ENCODE measurements around the gene ECE2. TPM values are rescaled to one million over a fixed set of nuclear protein-coding genes. Genes with fewer than 3 reads are reported as not detected.
A peak's percentile ranks its signal among the peaks of the same experiment; 100 is the strongest.
"Not testable (repeated sequence)": the region's sequence is repeated elsewhere in the genome, so short reads cannot be mapped to it uniquely, and the experiment has no call there.

Gene ECE2
- total and polyA plus RNA-seq, 2 experiments from 2014 or later: not detected

DNA sequence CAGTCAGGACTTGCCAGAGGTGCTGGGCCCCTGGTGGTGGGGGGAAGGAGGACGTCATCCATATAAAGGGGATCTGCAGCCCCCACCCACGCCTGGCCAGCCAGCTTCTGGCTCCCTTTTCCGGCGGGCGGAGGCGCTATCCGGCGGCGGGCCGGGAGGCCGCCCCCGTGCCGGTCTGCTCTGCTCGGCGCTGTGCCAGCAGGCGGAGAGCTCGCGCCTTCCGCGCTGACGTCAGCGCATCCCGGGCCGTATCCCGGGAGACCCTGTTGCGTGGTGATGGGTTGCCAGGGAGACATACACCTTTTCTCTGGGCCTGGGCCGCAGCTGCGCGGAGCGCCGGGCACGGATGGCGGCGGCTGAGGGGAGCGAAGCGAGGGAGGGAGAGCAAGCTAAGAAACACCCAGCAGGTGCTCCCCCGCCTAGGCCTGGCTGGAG is 62.7 kb downstream of the ECE2 start:
- no peak overlapping the region for H3K4me3 ChIP-seq
- peaks cover 16% of the 10 kb centered on the region for H3K4me1 ChIP-seq (ENCODE audit: insufficient read depth)

DNA sequence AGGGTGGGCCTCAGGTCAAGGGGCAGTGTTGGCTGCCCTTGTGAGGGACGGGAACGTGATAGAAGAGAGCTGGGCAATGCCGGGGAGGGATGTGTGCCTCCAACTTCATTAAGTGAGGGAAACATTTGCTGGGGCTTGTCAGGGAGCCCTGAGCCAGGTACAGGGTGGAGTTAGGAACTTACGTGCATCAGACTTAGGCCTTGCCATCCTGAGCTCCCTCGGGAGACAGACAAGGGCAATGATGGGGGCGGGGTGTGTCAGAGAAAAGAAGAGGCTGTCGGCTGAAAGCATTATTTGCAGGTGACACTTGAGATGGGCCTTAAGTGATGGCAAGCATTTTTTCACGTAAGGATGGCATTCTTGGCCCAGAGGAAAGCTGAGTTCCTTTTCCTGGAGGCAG is 63.2 kb downstream of the ECE2 start:
- H2AFZ ChIP-seq: no peak overlapping the region
- no peaks in the 10 kb centered on the region for H3K27me3 ChIP-seq
- DNase-seq (ENCODE audit: low spot score): no peak
- no peak overlapping the region for H3K4me3 ChIP-seq
- TF ChIP-seq EZH2 (IDR thresholded peaks at IDR 0.05; ENCODE audit: borderline replicate concordance): no peak
- TF ChIP-seq EZH2phosphoT487 (IDR thresholded peaks at IDR 0.05; ENCODE audit: low read depth, severe bottlenecking, unreplicated experiment): no peak
- TF ChIP-seq, protein P1, sequence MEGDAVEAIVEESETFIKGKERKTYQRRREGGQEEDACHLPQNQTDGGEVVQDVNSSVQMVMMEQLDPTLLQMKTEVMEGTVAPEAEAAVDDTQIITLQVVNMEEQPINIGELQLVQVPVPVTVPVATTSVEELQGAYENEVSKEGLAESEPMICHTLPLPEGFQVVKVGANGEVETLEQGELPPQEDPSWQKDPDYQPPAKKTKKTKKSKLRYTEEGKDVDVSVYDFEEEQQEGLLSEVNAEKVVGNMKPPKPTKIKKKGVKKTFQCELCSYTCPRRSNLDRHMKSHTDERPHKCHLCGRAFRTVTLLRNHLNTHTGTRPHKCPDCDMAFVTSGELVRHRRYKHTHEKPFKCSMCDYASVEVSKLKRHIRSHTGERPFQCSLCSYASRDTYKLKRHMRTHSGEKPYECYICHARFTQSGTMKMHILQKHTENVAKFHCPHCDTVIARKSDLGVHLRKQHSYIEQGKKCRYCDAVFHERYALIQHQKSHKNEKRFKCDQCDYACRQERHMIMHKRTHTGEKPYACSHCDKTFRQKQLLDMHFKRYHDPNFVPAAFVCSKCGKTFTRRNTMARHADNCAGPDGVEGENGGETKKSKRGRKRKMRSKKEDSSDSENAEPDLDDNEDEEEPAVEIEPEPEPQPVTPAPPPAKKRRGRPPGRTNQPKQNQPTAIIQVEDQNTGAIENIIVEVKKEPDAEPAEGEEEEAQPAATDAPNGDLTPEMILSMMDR (IDR thresholded peaks at IDR 0.05; ENCODE audit: poor library complexity): no peak
- H3K79me2 ChIP-seq: peaks cover 37% of the 10 kb centered on the region
- 72% methylated on average over 8 of the region's 8 CpGs for WGBS (ENCODE audit: low lambda C conversion rate, missing lambda C conversion rate)
- H3K36me3 ChIP-seq (replicated peaks; ENCODE audit: insufficient read depth, low read depth): no peaks in the 10 kb centered on the region
- peaks cover 10% of the 10 kb centered on the region for H4K20me1 ChIP-seq (ENCODE audit: insufficient read depth, poor library complexity, severe bottlenecking)
- peak overlapping the region; percentile 53 for H3K4me2 ChIP-seq
- peaks cover 16% of the 10 kb centered on the region for H3K4me1 ChIP-seq (ENCODE audit: insufficient read depth)
- H3K9me3 ChIP-seq (ENCODE audit: low read depth): no peaks in the 10 kb centered on the region
- no peaks in the 10 kb centered on the region for H3K9me2 ChIP-seq (replicated peaks; ENCODE audit: insufficient read depth)
- H3K27ac ChIP-seq: peak overlapping the region; percentile 10

More for the DNA sequence above, 62.7 kb downstream of the ECE2 start:
- 28% methylated on average over 27 of the region's 37 CpGs for WGBS (ENCODE audit: low lambda C conversion rate, missing lambda C conversion rate)
- no peaks in the 10 kb centered on the region for H3K36me3 ChIP-seq (replicated peaks; ENCODE audit: insufficient read depth, low read depth)
- no peaks in the 10 kb centered on the region for H3K9me2 ChIP-seq (replicated peaks; ENCODE audit: insufficient read depth)
- peak overlapping the region; percentile 100 for H3K27ac ChIP-seq
- DNase-seq (ENCODE audit: low spot score): peak; percentile 85
- H3K79me2 ChIP-seq: peaks cover 37% of the 10 kb centered on the region
- H3K9me3 ChIP-seq (ENCODE audit: low read depth): no peaks in the 10 kb centered on the region
- H3K27me3 ChIP-seq: no peaks in the 10 kb centered on the region
- peaks cover 14% of the 10 kb centered on the region for H4K20me1 ChIP-seq (ENCODE audit: insufficient read depth, poor library complexity, severe bottlenecking)
- no peak overlapping the region for H2AFZ ChIP-seq
- peak overlapping the region; percentile 53 for H3K4me2 ChIP-seq
- TF ChIP-seq, protein P1 (IDR thresholded peaks at IDR 0.05; ENCODE audit: poor library complexity): no peak
- TF ChIP-seq EZH2phosphoT487 (IDR thresholded peaks at IDR 0.05; ENCODE audit: low read depth, severe bottlenecking, unreplicated experiment) (no peak), EZH2 (IDR thresholded peaks at IDR 0.05; ENCODE audit: borderline replicate concordance) (no peak)

DNA sequence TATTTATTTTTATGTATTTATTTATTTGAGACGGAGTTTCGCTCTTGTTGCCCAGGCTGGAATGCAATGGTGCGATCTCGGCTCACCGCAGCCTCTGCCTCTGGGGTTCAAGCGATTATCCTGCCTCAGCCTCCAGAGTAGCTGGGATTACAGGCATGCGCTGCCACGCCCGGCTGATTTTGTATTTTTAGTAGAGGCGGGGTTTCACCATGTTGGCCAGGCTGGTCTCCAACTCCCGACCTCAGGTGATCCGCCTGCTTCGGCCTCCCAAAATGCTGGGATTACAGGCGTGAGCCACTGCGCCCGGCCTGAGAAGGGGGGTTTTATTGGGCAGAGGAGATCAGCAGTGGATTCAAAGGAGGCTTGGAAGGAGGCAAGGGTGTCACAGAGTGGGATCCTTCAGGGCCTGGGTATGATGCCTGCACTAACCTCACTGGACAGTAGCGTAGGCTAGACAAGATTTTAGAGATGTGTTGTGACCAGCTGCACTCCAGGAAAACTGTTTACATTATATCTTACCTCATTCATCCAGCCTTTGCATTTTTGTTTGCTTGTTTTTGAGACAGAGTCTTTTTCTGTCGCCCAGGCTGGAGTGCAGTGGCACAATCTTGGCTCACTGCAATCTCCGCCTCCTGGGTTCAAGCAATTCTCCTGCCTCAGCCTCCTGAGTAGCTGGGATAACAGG is 63.8 kb downstream of the ECE2 start:
- not testable (repeated sequence) for H3K36me3 ChIP-seq (replicated peaks; ENCODE audit: insufficient read depth, low read depth); H3K9me3 ChIP-seq (ENCODE audit: low read depth); DNase-seq (ENCODE audit: low spot score); H3K27me3 ChIP-seq; H4K20me1 ChIP-seq (ENCODE audit: insufficient read depth, poor library complexity, severe bottlenecking); H3K27ac ChIP-seq; H2AFZ ChIP-seq; H3K4me3 ChIP-seq; H3K9me2 ChIP-seq (replicated peaks; ENCODE audit: insufficient read depth); H3K4me2 ChIP-seq
- 95% methylated on average over 19 of the region's 19 CpGs for WGBS (ENCODE audit: low lambda C conversion rate, missing lambda C conversion rate)
- Histone ChIP-seq H3K79me2 (peaks cover 37% of the 10 kb centered on the region), H3K4me1 (ENCODE audit: insufficient read depth) (peaks cover 16% of the 10 kb centered on the region)

GRCh38 chr3:184341925-184342324 is 66.1 kb downstream of the ECE2 start:
- H3K79me2 ChIP-seq: peaks cover 35% of the 10 kb centered on the region

More at GRCh38 chr3:184341925-184342324, 66.1 kb downstream of the ECE2 start:
- H3K4me3 ChIP-seq: no peak overlapping the region
- peaks cover 28% of the 10 kb centered on the region for H3K4me1 ChIP-seq (ENCODE audit: insufficient read depth)
- H3K4me2 ChIP-seq: no peak overlapping the region
- WGBS (ENCODE audit: low lambda C conversion rate, missing lambda C conversion rate): 93% methylated on average over 7 of the region's 7 CpGs
- H3K9me2 ChIP-seq (replicated peaks; ENCODE audit: insufficient read depth): no peaks in the 10 kb centered on the region
- peaks cover 9% of the 10 kb centered on the region for H4K20me1 ChIP-seq (ENCODE audit: insufficient read depth, poor library complexity, severe bottlenecking)
- DNase-seq (ENCODE audit: low spot score): no peak
- no peak overlapping the region for H2AFZ ChIP-seq
- no peak overlapping the region for H3K27ac ChIP-seq
- H3K9me3 ChIP-seq (ENCODE audit: low read depth): no peaks in the 10 kb centered on the region
- TF ChIP-seq, protein P1 (IDR thresholded peaks at IDR 0.05; ENCODE audit: poor library complexity): no peak
- no peaks in the 10 kb centered on the region for H3K27me3 ChIP-seq
- no peaks in the 10 kb centered on the region for H3K36me3 ChIP-seq (replicated peaks; ENCODE audit: insufficient read depth, low read depth)

MicroRNAs within 50 kb of the gene (microRNA counts, 767-probe panel; counts per million panel counts)
- microRNA hsa-miR-1224-3p: not detected
- not detected for microRNA hsa-miR-1224-5p

Small RNAs within 50 kb of the gene (microRNA-seq; reads per million reads assigned to microRNA genes)
- gene MIR1224: 38.9 reads per million, percentile 49 among the genes with 10 or more reads in this experiment

Small RNAs within 50 kb of the gene (small RNA-seq; reads per million reads assigned to genes)
- gene MIR1224 (0.59 reads per million, percentile 48 among the genes with 10 or more reads in this experiment), gene SNORD66 (702 reads per million, percentile 99 among the genes with 10 or more reads in this experiment)

Other genes starting within 250 kb of the ECE2 start
- not detected in 2 replicates for gene HTR3D, start 244.3 kb upstream of the ECE2 start, total RNA-seq
- gene HTR3D, start 244.3 kb upstream of the ECE2 start, polyA plus RNA-seq: not detected in 2 replicates
- gene HTR3C, start 223.0 kb upstream of the ECE2 start, total RNA-seq: not detected in 2 replicates
- gene HTR3C, start 223.0 kb upstream of the ECE2 start, polyA plus RNA-seq: not detected in 2 replicates
- gene HTR3E, start 179.0 kb upstream of the ECE2 start, total RNA-seq: not detected in 2 replicates
- not detected in 2 replicates for gene HTR3E, start 179.0 kb upstream of the ECE2 start, polyA plus RNA-seq
- 34.6 and 35.0 TPM in 2 replicates for gene EIF2B5, start 140.7 kb upstream of the ECE2 start, total RNA-seq
- 35.6 and 41.0 TPM in 2 replicates for gene EIF2B5, start 140.7 kb upstream of the ECE2 start, polyA plus RNA-seq
- gene DVL3, start 120.6 kb upstream of the ECE2 start, total RNA-seq: 45.9 and 49.1 TPM in 2 replicates
- gene DVL3, start 120.6 kb upstream of the ECE2 start, polyA plus RNA-seq: 121 and 154 TPM in 2 replicates
- 222 and 243 TPM in 2 replicates for gene AP2M1, start 101.2 kb upstream of the ECE2 start, total RNA-seq
- 389 and 436 TPM in 2 replicates for gene AP2M1, start 101.2 kb upstream of the ECE2 start, polyA plus RNA-seq
- gene ABCF3, start 89.8 kb upstream of the ECE2 start, total RNA-seq: 31.6 and 33.1 TPM in 2 replicates
- gene ABCF3, start 89.8 kb upstream of the ECE2 start, polyA plus RNA-seq: 62.7 and 68.8 TPM in 2 replicates
- gene VWA5B2, start 46.4 kb upstream of the ECE2 start, total RNA-seq: 0.40 and 3.2 TPM in 2 replicates
- gene VWA5B2, start 46.4 kb upstream of the ECE2 start, polyA plus RNA-seq: 1.0 and 1.5 TPM in 2 replicates
- gene ALG3, start 27.1 kb upstream of the ECE2 start, total RNA-seq: 52.3 and 68.9 TPM in 2 replicates
- 120 and 122 TPM in 2 replicates for gene ALG3, start 27.1 kb upstream of the ECE2 start, polyA plus RNA-seq
- gene EEF1AKMT4, start 26.4 kb upstream of the ECE2 start, total RNA-seq: 8.4 and 9.8 TPM in 2 replicates
- 13.5 and 16.5 TPM in 2 replicates for gene EEF1AKMT4, start 26.4 kb upstream of the ECE2 start, polyA plus RNA-seq
- gene CAMK2N2, start 14.5 kb upstream of the ECE2 start, total RNA-seq: not detected in 2 replicates
- 0.11 and 0.30 TPM in 2 replicates for gene CAMK2N2, start 14.5 kb upstream of the ECE2 start, polyA plus RNA-seq
- 221 and 232 TPM in 2 replicates for gene PSMD2, start 23.2 kb downstream of the ECE2 start, total RNA-seq
- gene PSMD2, start 23.2 kb downstream of the ECE2 start, polyA plus RNA-seq: 241 and 268 TPM in 2 replicates
- 206 and 254 TPM in 2 replicates for gene EIF4G1, start 38.6 kb downstream of the ECE2 start, total RNA-seq
- gene EIF4G1, start 38.6 kb downstream of the ECE2 start, polyA plus RNA-seq: 200 and 204 TPM in 2 replicates
- 12.6 and 17.7 TPM in 2 replicates for gene FAM131A, start 61.6 kb downstream of the ECE2 start, total RNA-seq
- 10.2 and 12.2 TPM in 2 replicates for gene FAM131A, start 61.6 kb downstream of the ECE2 start, polyA plus RNA-seq
- 11.8 and 12.3 TPM in 2 replicates for gene CLCN2, start 85.6 kb downstream of the ECE2 start, total RNA-seq
- gene CLCN2, start 85.6 kb downstream of the ECE2 start, polyA plus RNA-seq: 11.9 and 12.8 TPM in 2 replicates
- gene POLR2H, start 85.7 kb downstream of the ECE2 start, total RNA-seq: 125 and 126 TPM in 2 replicates
- gene POLR2H, start 85.7 kb downstream of the ECE2 start, polyA plus RNA-seq: 95.1 and 106 TPM in 2 replicates
- gene THPO, start 102.2 kb downstream of the ECE2 start, total RNA-seq: 1.5 and 1.8 TPM in 2 replicates
- 4.0 and 5.2 TPM in 2 replicates for gene THPO, start 102.2 kb downstream of the ECE2 start, polyA plus RNA-seq
- 13.6 and 15.0 TPM in 2 replicates for gene CHRD, start 104.0 kb downstream of the ECE2 start, total RNA-seq
- 13.3 and 16.1 TPM in 2 replicates for gene CHRD, start 104.0 kb downstream of the ECE2 start, polyA plus RNA-seq

Data from hepatocyte (in vitro differentiated cells).